GM12892 (cell line): Measurements from ENCODE around the gene PRDM15.

Source experiments
- POLR2A ChIP-seq: IDR thresholded peaks from 2 replicates; pipeline ENCODE4 v1.6.1; 2011; ENCODE audit warnings: low read depth, low read length, control low read depth
- POLR2AphosphoS5 ChIP-seq: IDR thresholded peaks from 2 replicates; pipeline ENCODE4 v1.6.1; 2011; ENCODE audit warnings: low read depth, low read length, control low read depth

DNA sequence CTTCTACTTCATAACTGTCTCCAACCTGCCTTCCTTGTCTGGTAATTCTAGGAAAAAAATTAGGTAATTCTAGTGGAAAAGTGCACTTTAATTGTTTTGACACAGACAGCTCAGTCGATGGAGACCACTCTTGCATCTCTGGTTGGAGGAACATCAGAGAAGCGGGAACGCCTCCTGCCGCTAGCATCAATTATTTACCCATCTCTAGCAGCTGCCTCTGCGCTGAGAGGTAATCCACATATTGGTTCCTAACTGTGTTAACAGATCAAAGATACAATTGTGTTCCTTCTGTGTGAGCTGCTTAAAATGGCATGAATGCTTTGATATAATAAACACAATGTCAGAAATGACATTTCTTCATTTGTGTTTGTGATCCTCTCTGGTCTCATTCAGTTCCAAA, 41.3 kb upstream of the PRDM15 start:
- TF ChIP-seq POLR2AphosphoS5 = no peak
- no peak for TF ChIP-seq POLR2A
